BE2C (cell line): Measurements from ENCODE around the gene MEDAG.

ENCODE experiments used
- DNase-seq: peaks from one replicate; pipeline ENCODE4 v3.0.0-alpha.2; 2020
- H3K27me3 ChIP-seq: fragments of 250-450 bp; sonication (Bioruptor Pico); 2 replicates; pipeline ENCODE4 v1.5.1; 2020; ENCODE audit warnings: mild to moderate bottlenecking
- H3K36me3 ChIP-seq: fragments of 250-450 bp; sonication (Bioruptor Pico); 2 replicates; pipeline ENCODE4 v1.5.1; 2020; ENCODE audit warnings: mild to moderate bottlenecking
- H3K4me1 ChIP-seq: fragments of 250-450 bp; sonication (Bioruptor Pico); 2 replicates; pipeline ENCODE4 v1.5.1; 2020
- H3K4me3 ChIP-seq: 2 replicates; pipeline ENCODE4 v1.5.1; 2011; ENCODE audit warnings: low read depth, low read length
- H3K9me3 ChIP-seq: fragments of 250-450 bp; sonication (Bioruptor Pico); 2 replicates; pipeline ENCODE4 v1.5.1; 2020
- CTCF ChIP-seq: IDR thresholded peaks from 2 replicates; pipeline ENCODE4 v1.5.1; 2012; ENCODE audit warnings: mild to moderate bottlenecking, low read depth, low read length

MEDAG gene

GRCh38 chr13:30966101-30966500 lies 60.0 kb downstream of the MEDAG start:
- TF ChIP-seq CTCF = no peak
- Histone ChIP-seq H3K4me3 (no peak overlapping the region), H3K4me1 (no peaks in the 10 kb centered on the region), H3K36me3 (no peaks in the 10 kb centered on the region), H3K9me3 (no peaks in the 10 kb centered on the region), H3K27me3 (peaks cover 2% of the 10 kb centered on the region; the same call in 1 of the 2 replicates)
- no peak for DNase-seq

GRCh38 chr13:30968846-30969245 lies 62.8 kb downstream of the MEDAG start:
- Histone ChIP-seq H3K36me3 (no peaks in the 10 kb centered on the region), H3K27me3 (no peaks in the 10 kb centered on the region), H3K4me1 (no peaks in the 10 kb centered on the region), H3K9me3 (no peaks in the 10 kb centered on the region), H3K4me3 (no peak overlapping the region)
- no peak for DNase-seq
- TF ChIP-seq CTCF = no peak

GRCh38 chr13:30971575-30971974 lies 65.5 kb downstream of the MEDAG start:
- Histone ChIP-seq H3K9me3 (no peaks in the 10 kb centered on the region), H3K4me1 (no peaks in the 10 kb centered on the region), H3K36me3 (no peaks in the 10 kb centered on the region), H3K4me3 (no peak overlapping the region), H3K27me3 (no peaks in the 10 kb centered on the region)
- no peak for TF ChIP-seq CTCF
- no peak for DNase-seq

- no peak for TF ChIP-seq CTCF
- no peaks in the 10 kb centered on the region for H3K36me3 ChIP-seq
- H3K4me3 ChIP-seq = no peak overlapping the region
- H3K4me1 ChIP-seq = peaks cover 5% of the 10 kb centered on the region; the same call in 1 of the 2 replicates
- no peak for DNase-seq
- no peaks in the 10 kb centered on the region for H3K27me3 ChIP-seq
- no peaks in the 10 kb centered on the region for H3K9me3 ChIP-seq
Observed at GRCh38 chr13:30972888-30973377, 66.9 kb downstream of the MEDAG start.

GRCh38 chr13:30974350-30974749 lies 68.3 kb downstream of the MEDAG start:
- H3K36me3 ChIP-seq = no peaks in the 10 kb centered on the region
- H3K4me1 ChIP-seq = peaks cover 5% of the 10 kb centered on the region; the same call in 1 of the 2 replicates
- no peak for DNase-seq
- no peak overlapping the region for H3K4me3 ChIP-seq
- no peaks in the 10 kb centered on the region for H3K9me3 ChIP-seq
- no peaks in the 10 kb centered on the region for H3K27me3 ChIP-seq
- TF ChIP-seq CTCF = no peak
